ENCODE results near the gene TIMP2.
"Not testable (repeated sequence)": the region's sequence is repeated elsewhere in the genome, so short reads cannot be mapped to it uniquely, and the experiment has no call there.

Gene TIMP2, protein sequence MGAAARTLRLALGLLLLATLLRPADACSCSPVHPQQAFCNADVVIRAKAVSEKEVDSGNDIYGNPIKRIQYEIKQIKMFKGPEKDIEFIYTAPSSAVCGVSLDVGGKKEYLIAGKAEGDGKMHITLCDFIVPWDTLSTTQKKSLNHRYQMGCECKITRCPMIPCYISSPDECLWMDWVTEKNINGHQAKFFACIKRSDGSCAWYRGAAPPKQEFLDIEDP

DNA sequence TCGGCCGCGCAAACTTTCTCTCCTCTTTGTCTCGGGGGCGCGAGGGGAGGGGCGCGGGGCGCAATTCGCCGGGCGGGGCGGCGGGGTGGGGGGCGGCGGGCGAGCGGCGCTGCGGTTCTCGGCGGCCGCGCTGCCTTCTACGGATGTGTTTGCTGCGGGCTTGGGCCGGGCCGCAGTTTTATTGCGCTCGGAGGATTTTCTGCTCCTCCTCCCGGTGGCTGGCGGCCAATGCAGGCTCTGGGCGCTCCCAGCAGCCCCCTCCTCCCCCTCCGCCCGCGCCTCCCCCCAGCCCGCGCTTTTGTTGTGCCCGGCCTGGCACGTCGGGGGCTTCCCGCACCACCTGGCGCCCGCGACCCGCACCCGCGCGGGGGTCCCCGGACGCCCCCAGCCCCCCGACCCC lies at the start of gene TIMP2:
Gene TIMP2, minus strand, starts transcription at position 154 of the 400 bp plus-strand sequence. CDS start 299 bp downstream, outside the sequence.
- FAIRE-seq: no peak

DNA sequence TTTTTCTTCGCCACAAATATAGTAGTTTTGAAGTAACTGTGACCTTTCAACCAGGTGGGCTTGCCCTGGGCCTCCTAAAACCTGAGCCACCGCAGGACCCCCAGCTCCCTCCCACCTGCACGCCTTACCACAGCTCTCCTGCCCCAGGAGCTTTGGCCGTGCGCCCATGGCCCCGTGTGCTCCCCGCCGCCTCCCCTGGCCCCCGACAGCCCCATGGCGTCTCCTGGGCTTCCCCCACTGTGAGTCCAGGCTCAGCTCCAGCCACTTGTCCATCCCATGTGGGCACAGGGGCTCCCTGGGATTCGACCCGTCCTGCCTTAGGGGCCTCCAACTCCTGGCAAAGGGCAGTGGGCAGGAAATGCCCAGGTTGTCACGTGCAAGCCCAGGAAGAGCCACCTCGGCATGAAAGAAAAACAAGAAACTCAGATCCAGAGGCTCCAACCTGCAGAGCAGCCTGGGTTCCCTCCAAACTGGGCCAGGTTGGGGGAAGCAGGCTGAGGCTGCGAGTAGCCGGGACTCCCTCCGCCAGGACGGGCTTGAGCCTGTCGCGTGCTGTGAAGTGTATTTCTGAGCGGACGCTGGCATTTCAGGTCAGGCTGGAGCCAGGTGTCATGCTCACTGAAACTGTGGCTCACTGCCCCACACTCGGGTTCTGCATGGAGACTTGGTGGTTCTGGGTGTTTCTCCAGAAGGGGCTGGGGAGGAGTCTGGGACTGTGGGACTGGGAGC lies 48.8 kb upstream of the TIMP2 start:
- FAIRE-seq: no peak

DNA sequence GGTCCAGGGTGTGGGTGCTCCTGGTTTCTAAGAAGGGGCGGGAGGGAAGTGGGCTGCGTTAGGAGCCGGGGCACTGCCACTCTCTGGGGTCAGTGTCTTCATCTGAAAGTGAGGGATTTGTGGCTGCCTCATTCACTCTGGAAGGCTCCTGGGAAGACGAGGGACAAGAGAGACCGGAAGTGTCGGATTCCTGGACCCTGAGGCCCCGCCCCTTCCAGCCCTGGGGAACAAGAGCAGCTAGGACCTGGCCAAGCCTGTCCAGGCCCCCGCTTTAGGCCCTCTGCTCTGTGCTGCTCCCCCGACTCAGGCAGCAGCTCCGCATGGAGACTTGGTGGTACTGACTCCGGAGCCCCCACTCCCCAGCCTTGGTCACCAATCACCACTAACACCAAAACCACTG lies 48.0 kb upstream of the TIMP2 start:
- FAIRE-seq: no peak

DNA sequence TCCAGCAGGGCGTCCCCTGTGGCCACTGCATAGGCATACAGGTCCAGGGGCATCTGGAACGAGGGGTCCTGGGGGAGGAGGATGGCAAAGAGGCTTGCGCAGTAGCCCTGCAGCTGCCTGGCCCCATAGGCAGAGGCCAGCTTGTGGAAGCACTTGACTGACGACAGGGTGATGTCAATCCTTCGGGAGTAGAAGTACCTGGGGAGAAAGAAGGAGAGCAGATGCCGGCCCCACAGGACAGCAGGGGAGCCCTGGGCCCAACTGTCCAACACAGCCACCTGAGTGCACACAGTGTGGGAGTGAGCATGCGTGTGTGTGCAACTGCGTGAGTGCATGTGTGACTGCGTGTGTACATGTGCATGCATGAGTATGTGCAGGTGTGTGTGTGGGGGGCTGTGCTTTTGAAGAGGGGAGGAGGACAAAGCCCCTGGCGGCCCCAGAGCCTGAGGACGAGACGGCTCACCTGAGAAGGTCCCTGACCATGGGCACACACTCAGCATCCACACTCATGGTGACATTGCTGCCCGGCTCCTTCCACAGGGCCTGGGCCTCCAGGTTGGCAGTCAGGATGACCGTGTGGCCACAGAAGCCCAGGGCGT lies 47.4 kb upstream of the TIMP2 start:
- FAIRE-seq: no peak

DNA sequence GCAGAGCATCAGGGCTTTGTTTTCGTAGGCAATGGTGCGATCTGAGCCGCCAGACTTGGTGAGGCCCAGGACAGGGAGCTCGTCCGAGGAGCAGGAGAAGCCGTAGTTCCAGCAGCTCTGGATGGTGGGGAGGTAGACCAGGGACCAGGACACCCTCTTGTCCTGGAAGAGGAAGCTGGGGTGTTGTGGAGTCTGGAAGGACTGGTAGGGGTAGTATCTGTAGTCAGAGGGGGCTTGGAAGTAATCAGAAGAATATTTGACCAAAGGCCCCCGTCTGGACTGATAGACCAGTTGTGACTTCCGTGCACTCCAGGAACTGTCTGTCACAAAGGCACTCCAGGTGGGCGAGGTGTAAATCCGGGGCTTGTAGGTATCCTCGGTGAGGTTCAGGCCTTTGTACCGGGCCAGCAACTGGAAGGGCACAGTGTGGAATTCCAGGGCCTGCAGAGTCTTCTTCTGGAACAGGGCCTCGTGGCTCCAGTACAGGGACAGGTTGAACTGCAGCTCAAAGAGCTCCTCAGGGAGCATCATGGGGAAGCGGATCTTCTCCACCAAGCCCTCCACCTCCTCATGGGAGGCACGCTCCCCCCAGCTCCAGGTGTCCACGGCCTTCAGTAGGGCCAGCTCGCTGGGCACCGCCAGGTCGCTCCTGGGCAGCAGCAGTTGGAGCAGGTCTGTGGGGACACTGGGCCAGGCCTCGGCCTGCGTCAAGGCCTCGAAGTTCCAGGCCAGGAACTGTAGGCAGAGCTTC lies 46.7 kb upstream of the TIMP2 start:
- FAIRE-seq: no peak

DNA sequence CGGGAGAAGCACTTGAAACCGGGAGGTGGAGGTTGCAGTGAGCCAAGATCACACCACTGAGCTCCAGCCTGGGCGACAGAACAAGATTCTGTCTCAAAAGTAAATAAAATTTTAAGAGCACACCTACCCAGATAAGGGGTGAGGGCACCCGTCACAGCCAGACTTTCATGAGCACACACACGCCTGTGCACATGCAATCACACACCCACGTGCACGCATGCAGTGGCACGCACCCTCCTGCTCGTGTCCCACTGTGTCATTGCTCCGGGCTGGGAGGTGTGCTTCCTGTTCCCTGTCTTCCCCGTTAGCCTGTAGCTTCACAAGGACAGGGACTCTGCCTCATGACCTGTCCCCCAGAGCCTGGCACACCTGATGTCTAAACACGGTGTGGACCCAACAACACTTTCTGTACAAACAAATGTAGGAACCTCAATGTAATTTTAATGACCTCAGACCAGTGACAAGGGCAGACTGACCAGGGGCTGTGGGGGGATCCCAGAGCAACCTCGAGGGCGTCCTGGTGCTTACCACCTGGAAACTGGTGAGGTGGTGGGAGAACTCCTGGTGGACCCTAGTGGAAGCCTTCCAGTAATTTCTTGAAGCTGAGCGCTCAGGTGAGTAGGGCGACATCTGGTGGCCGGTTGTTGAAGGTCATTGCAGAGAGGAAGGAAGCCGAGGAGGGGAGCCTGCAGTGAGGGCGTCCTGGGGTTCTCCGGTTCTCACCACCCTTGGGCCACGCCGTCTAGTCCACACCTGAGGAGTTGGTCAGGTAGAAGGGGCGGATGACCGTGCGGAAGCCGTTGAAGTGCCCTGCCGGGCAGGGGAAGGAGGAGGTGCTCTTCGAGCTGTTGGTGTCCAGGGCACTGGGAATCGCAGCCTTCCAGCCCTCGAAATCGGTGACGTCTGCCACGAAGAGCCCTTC lies 45.9 kb upstream of the TIMP2 start:
- no peak for FAIRE-seq

DNA sequence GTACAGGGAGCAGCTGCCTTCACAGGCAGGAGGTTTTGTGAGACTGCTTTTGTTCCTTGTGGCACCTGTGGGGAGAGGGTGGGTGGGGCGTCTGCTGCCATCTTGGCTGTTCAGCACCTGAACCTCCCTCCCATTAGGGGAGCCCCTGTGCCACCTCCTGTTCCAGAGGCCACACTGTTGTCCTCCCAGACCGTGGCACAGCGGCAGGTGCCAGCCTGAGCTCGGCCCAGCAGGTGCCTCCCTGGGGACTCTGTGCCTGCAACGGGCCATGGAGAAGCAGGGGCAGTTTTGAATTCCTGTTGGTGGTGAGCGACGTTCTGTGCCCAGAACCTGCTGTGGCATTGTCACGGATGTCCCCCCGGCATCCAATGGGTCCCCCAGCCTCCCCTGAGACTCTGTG lies 44.7 kb upstream of the TIMP2 start:
- FAIRE-seq: no peak

DNA sequence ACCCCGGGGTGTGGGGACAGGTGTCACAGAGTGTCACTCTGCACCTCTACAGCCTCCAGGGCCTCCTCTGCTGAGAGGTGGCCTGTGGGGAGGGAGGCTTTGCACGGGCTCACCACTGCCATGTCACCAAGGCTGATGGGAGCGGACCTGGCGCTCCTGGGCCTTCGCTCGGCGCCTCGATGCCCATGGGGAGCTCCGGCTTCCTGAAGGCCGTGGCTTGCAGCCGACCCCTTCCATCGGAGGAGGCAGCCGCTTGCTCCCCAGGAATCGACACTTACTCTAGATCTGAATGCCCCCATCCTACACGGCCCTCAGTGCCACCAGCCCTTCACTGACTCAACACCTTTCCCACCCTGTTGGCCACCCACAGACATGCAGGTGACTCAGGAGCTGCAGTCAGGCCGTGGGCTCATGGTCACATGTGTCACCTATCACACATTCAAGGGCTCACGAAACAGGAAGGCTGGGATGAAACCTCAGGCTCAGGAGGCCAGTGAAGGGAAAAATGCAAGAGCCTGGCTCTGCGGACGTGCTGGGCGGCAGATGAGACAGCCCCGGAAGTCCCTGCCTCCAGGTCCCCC lies 42.7 kb upstream of the TIMP2 start:
- no peak for FAIRE-seq

DNA sequence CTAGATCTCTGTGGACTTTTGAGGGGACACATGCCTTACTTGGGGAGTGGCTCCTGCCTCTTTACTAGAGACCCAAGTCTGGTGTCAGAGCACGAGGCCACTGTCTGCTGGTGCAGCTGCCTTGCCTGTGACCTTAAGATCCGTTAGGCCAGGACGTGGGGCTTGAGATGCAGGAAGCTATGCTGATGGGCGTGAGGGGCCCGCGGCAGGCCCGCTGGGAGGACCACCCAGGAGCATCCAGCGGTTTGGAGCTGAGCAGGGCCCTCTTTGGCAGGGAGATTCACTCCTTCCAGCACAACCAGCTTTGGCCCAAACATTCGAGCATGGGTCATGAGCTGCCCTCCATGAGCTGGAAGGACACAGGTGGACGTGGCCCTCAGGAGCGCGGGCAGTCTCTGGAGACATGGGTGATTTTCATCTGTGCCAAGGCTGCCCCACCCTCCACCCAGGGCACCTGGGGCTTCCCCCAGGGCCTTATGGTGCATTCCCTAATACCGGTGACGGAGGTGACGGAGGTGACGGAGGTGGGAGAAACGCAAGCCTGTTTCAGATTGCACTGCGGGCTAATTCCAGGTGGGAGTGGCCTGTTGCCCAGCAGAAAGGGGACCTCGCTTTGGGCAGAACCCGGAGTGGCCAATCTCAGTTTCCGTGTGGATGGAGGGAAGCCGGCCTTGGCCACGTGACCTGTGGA lies 41.9 kb upstream of the TIMP2 start:
- FAIRE-seq: no peak

DNA sequence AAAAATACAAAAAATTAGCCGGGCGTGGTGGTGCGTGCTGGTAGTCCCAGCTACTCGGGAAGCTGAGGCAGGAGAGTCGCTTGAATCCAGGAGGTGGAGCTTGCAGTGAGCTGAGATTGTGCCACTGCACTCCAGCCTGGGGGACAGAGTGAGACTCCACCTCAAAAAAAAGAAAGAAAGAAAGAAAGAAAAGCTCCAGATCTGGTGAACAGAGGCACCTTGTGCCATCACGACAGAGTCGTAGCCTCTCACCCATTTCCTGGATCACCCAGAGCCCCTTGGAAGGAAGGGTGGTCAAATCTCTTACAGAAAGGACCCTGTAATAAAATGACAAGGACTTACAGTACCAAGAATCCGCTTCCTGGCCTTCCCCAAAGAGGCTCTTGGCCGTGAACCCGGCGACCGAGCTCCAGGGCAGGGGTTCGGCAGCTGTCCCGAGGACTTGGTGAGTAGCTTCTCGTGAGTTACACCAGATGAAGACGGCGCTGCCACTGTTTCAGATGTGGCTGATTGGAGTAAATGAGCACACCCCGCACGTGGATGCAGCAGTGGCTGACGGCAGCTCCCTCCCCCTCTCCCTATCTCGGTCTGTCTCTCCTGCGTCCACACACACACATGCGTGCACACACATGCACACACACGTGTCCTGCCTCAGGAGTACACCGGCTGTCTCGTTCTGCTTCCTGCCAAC lies 41.1 kb upstream of the TIMP2 start:
- no peak for FAIRE-seq

DNA sequence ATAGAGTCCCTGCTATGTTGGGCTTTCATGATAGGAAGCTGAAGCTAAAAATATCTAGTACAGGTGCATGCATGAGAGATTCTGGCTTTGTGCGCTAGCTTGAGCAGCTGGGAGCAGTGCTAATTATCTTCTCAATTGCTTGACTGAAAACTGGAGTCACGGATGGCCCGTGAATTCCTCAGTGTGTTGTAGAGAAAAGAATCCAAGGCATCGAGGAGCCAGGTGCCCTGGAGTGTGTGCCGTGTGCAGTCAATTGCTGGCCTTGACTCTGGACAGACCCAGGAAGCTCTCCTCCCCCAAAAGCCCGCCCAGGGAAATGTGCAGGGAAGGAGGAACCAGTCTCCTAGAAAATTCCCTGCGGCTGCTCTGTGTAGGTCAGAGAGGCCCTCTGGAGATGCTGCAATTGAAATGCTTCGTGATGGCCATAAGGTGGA lies 40.3 kb upstream of the TIMP2 start:
- no peak for FAIRE-seq

DNA sequence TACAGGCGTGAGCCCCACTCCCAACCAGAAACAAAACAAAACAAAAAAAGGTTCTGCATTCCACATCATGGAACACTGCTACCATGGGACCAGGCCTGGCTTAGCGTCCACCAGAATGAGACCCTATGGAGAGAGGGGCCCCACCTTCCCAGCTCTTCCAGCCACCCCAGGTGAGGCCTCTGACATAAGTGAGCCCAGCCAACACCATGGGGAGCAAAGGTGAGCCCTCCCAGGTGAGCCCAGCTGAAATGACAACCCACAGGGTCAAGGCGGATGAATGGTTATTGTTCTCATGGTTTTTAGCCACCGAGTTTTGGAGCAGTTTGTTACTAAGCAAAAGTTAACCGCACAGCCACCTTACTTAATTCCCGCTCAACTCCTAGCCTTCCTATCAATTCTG lies 38.2 kb upstream of the TIMP2 start:
- FAIRE-seq: no peak

DNA sequence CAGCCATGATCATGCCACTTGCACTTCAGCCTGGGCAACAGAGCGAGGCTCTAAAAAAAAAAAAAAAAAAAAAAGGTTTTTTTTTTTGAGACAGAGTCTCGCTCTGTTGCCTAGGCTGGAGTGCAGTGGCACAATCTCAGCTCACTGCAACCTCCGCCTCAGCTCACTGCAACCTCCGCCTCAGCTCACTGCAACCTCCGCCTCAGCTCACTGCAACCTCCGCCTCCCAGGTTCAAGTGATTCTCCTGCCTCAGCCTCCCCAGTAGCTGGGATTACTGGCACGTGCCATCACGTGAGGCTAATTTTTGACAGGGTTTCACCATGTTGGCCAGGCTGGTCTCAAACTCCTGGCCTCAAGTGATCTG lies 37.8 kb upstream of the TIMP2 start:
- FAIRE-seq: not testable (repeated sequence)

DNA sequence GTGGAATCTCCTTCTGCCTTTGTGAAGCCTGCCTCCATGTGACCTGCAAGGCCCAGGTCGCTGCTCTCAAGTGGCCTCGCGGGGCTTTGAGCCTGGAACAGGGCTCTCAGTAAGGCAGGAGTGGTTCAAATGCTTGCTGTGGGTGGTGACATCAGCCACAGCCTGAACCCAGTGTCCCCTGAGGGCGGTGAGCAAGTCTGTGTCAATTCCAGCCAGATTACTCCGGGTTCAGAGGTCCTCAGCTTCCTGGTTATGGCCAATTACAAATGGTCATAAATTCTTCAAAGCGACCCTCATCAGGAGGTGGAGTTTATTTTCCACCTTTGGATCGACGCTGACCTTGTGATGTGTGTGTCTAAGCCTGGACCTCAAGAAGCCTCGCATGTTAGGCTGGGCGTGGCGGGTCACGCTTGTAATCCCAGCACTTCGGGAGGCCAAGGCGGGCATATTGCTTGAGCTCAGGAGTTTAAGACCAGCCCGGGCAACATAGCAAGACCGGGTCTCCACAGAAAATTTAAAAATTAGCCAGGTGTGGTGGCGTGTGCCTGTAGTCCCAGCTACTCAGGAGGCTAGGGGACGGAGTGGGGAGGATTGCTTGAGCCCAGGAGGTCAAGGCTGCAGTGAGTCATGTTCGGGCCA lies 37.3 kb upstream of the TIMP2 start:
- no peak for FAIRE-seq

DNA sequence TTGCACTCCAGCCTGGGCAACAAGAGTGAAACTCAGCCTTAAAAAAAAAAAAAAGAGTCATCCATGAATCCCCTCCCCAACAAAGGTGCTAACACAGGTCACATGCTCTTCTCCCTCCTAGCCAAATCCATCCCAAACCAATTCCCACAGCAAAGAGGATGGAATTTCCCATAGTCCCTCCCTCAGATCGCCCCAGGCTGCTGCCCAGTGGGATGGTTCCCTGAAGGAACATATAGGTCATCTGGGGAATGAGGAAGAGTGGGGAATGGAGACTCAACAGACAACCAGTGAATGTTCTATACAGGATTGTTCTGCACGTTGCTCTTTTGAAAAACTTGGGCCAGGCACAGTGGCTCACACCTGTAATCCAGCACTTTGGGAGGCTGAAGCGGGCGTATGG lies 36.4 kb upstream of the TIMP2 start:
- no peak for FAIRE-seq

DNA sequence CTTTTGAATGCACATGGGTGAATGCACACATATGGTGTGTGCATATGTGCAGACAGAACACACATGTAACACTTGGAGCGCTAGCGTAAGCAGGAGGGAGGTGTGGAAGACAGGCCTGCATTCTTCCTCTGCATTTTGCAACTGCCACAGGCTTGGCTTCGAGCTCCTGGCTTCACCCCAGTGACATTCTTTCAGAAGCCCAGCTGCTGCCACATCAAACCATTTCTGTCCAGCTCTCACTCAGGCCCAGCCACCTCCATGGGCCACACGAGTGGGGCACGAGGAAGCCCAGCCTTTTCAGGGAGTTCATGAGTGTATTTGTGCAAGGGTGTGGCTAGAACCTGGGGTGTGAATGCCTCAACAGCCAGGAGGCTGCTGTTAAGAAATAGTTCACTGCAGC lies 35.7 kb upstream of the TIMP2 start:
- FAIRE-seq: no peak

DNA sequence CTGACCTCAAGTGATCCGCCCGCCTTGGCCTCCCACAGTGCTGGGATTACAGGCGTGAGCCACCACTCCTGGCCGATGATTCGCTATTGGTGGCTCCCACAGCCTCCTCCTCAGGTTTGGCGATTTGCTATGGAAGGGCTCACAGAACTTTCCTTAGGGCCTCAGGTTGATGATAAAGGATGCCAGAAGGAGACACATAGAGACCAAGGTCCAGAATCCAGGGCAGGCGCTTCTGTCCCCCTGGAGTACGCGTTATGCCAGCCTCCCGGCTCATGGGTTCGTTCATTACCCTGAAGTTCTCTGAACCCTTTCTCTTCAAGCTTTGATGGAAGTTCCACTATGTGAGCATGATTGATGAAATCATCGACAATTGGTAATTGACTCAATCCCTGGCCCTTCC lies 34.6 kb upstream of the TIMP2 start:
- no peak for FAIRE-seq

DNA sequence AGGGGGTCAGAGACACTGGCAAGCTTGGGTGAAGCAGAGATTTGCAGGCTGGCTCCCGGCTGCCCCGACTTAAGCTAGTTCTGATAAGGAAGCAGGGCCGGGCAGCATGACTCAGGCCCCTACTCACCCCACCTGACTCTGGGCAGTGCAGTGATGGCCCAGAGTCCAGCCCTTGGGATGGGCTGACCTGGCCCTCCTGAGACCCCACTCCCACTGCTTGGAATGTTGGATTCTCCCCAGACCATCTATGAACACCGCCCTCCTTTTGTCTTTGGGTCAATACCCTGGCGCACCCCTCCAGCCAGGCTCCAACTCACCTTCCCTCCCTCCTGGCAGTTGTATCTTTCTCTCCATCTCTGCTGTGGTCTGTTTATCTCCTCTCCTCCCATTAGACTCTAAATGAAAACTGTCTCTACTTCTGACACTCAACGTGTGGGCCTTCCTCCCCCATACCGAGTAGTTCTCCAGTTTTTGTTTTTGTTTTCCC lies 33.5 kb upstream of the TIMP2 start:
- FAIRE-seq: no peak

DNA sequence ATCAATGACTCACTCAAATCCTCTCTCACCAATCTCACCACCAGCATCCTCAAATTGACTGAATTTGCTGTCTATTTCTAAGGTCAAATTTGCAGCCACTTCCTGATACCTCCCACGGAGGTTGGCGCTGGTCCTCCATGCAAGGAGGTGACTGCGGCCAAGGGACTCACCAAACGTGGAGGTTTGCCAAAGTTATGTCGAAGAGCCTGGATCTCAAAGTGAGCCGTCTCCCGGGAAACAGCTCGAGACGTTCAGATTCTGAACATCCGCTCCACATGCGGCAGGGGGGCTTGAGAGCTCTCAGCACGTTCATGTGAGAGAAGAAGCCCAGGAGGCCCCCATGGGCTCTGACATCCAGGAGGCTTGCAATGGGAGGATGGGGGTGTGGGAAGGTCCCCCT lies 31.9 kb upstream of the TIMP2 start:
- FAIRE-seq: no peak

DNA sequence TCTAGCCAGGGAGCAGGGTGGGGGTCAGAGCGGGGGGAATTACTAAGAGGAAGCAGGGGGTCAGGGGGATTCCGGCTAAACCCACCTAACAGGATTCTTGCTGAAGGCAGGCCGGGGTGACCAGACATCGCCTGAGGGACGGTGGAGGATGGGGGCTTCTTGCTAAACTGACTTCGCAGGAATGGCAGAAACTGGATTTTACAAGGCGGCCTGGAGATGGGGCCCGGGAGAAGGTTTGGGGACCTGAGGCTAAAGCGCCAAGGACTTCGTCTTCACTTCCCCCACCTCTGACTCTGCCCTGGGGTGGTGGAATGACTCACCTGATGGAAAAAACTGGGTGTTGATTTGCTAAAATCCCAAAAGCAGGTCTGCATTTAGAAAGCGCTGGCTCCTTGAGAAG lies 31.1 kb upstream of the TIMP2 start:
- no peak for FAIRE-seq

Data from endometrium (tissue), 2 donors.